Smooth muscle cell (in vitro differentiated cells): ENCODE results near the gene PASK. TPM values are rescaled to one million over a fixed set of nuclear protein-coding genes. Genes with fewer than 3 reads are reported as not detected.

Source experiments
- DNase-seq: peaks from one replicate; lab custom pipeline; 2025; ENCODE audit not compliant: unreplicated experiment; lab: John Stamatoyannopoulos, UW
- H2AFZ ChIP-seq: fragments of 200-600 bp; sonication (generic); 2 replicates; pipeline ENCODE4 v1.6.0; 2016; ENCODE audit warnings: antibody characterized with exemption, low read depth, mild to moderate bottlenecking
- H3F3A ChIP-seq: fragments of 200-600 bp; sonication (generic); 2 replicates; pipeline ENCODE4 v1.6.0; 2017; ENCODE audit warnings: antibody characterized with exemption, low read depth
- H3K27ac ChIP-seq: fragments of 200-600 bp; sonication (generic); 2 replicates; pipeline ENCODE4 v1.5.1; 2016; ENCODE audit warnings: low read depth, mild to moderate bottlenecking
- H3K27me3 ChIP-seq: fragments of 200-600 bp; sonication (generic); 2 replicates; pipeline ENCODE4 v1.6.1; 2016; ENCODE audit warnings: low read depth, mild to moderate bottlenecking
- H3K36me3 ChIP-seq: fragments of 200-600 bp; sonication (generic); 2 replicates; pipeline ENCODE4 v1.5.1; 2016; ENCODE audit warnings: low read depth
- H3K4me1 ChIP-seq: fragments of 200-600 bp; sonication (generic); 2 replicates; pipeline ENCODE4 v1.5.1; 2016; ENCODE audit warnings: low read depth
- H3K4me2 ChIP-seq: fragments of 200-600 bp; sonication (generic); 2 replicates; pipeline ENCODE4 v1.6.0; 2016; ENCODE audit warnings: mild to moderate bottlenecking
- H3K4me3 ChIP-seq: fragments of 200-600 bp; sonication (generic); 2 replicates; pipeline ENCODE4 v1.5.1; 2016; ENCODE audit warnings: mild to moderate bottlenecking
- H3K79me2 ChIP-seq: fragments of 200-600 bp; sonication (generic); 2 replicates; pipeline ENCODE4 v1.6.0; 2016; ENCODE audit warnings: low read depth, mild to moderate bottlenecking
- H3K9ac ChIP-seq: fragments of 200-600 bp; sonication (generic); 2 replicates; pipeline ENCODE4 v1.6.0; 2016; ENCODE audit warnings: low read depth
- H3K9me3 ChIP-seq: fragments of 200-600 bp; sonication (generic); replicated peaks from 2 replicates; pipeline ENCODE4 v1.5.1; 2016; ENCODE audit warnings: low read depth
- H4K20me1 ChIP-seq: fragments of 200-600 bp; sonication (generic); 2 replicates; pipeline ENCODE4 v1.6.0; 2016; ENCODE audit warnings: low read depth
- CTCF ChIP-seq: fragments of 200-600 bp; sonication (generic); IDR thresholded peaks from 2 replicates; pipeline ENCODE4 v1.5.1; 2017; ENCODE audit warnings: borderline replicate concordance, mild to moderate bottlenecking, antibody characterized with exemption; ENCODE audit not compliant: insufficient read depth, poor library complexity, severe bottlenecking
- WGBS: methylation state at CpG from one replicate; pipeline ENCODE4 v1.1.7; 2016; ENCODE audit warnings: low lambda C conversion rate; 5-methylcytosine and 5-hydroxymethylcytosine counted together
- polyA plus RNA-seq: library from polyadenylated mRNA; unstranded; fragments of >200 nt; fragmentation: Nextera tagmentation; extraction: Ambion mirVana; gene quantifications from 2 replicates; pipeline ENCODE4 v1.2.1, GENCODE V29; 2016
- total RNA-seq: library from RNA; depleted of rRNA; stranded (reverse); fragments of >200 nt; gene quantifications from 2 replicates; pipeline ENCODE4 v1.2.3, GENCODE V29; 2014

PASK gene
- total and polyA plus RNA-seq, 2 experiments from 2014 or later: 2.6 TPM

- no peak overlapping the region for H3K4me3 ChIP-seq
- H3K4me1 ChIP-seq: no peaks in the 10 kb centered on the region
- H4K20me1 ChIP-seq: no peaks in the 10 kb centered on the region
- H3K79me2 ChIP-seq: no peaks in the 10 kb centered on the region
- H3K27me3 ChIP-seq: no peaks in the 10 kb centered on the region
- no peak overlapping the region for H3K9ac ChIP-seq
- H3K4me2 ChIP-seq: no peak overlapping the region
- H3K27ac ChIP-seq: no peak overlapping the region
- DNase-seq: no peak
- no peak for TF ChIP-seq CTCF
- 92% methylated on average over 14 of the region's 14 CpGs for WGBS
- no peak overlapping the region for H2AFZ ChIP-seq
- no peaks in the 10 kb centered on the region for H3F3A ChIP-seq
- H3K9me3 ChIP-seq: no peaks in the 10 kb centered on the region
- no peaks in the 10 kb centered on the region for H3K36me3 ChIP-seq
Measured at GRCh38 chr2:241132538-241133435, 16.5 kb downstream of the PASK start.

- Histone ChIP-seq H3K9me3 (no peaks in the 10 kb centered on the region), H3K4me1 (no peaks in the 10 kb centered on the region), H3K79me2 (no peaks in the 10 kb centered on the region), H3K27ac (no peak overlapping the region), H2AFZ (no peak overlapping the region), H3K4me3 (no peak overlapping the region), H3K27me3 (no peaks in the 10 kb centered on the region), H3K36me3 (no peaks in the 10 kb centered on the region), H3K9ac (no peak overlapping the region), H4K20me1 (no peaks in the 10 kb centered on the region), H3F3A (no peaks in the 10 kb centered on the region), H3K4me2 (no peak overlapping the region)
- 96% methylated on average over 7 of the region's 7 CpGs for WGBS
- no peak for DNase-seq
- TF ChIP-seq CTCF: no peak
Measured at GRCh38 chr2:241131531-241131930, 17.7 kb downstream of the PASK start.

DNA sequence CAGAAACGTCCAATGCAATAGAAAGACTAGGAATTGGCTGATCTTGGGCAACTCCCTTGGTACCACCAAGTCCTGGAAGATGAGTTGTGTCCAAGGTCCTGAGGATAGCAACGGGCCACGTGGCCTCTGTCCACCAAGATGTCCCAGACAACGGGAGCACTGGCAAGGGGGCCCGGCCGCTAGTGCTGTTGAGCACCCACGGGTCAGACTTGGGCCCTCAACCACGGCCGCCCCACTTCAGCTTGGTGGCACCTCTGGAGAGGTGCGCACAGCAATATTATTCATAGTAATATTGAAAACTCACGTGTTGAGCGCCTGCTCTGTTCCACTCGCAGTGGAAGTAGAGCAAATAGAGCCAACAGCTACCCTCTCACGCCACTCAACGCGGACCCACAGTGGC, 19.0 kb downstream of the PASK start:
- no peak for DNase-seq
- Histone ChIP-seq H3K36me3 (no peaks in the 10 kb centered on the region), H2AFZ (no peak overlapping the region), H3K9ac (no peak overlapping the region), H3K27ac (no peak overlapping the region), H3K4me3 (no peak overlapping the region), H3K4me1 (no peaks in the 10 kb centered on the region), H3K79me2 (no peaks in the 10 kb centered on the region), H3K27me3 (no peaks in the 10 kb centered on the region), H4K20me1 (no peaks in the 10 kb centered on the region), H3F3A (no peaks in the 10 kb centered on the region), H3K9me3 (no peaks in the 10 kb centered on the region), H3K4me2 (no peak overlapping the region)
- no peak for TF ChIP-seq CTCF
- 95% methylated on average over 16 of the region's 16 CpGs for WGBS
